ENCODE data around the gene HS6ST1.

The HS6ST1 gene

DNA sequence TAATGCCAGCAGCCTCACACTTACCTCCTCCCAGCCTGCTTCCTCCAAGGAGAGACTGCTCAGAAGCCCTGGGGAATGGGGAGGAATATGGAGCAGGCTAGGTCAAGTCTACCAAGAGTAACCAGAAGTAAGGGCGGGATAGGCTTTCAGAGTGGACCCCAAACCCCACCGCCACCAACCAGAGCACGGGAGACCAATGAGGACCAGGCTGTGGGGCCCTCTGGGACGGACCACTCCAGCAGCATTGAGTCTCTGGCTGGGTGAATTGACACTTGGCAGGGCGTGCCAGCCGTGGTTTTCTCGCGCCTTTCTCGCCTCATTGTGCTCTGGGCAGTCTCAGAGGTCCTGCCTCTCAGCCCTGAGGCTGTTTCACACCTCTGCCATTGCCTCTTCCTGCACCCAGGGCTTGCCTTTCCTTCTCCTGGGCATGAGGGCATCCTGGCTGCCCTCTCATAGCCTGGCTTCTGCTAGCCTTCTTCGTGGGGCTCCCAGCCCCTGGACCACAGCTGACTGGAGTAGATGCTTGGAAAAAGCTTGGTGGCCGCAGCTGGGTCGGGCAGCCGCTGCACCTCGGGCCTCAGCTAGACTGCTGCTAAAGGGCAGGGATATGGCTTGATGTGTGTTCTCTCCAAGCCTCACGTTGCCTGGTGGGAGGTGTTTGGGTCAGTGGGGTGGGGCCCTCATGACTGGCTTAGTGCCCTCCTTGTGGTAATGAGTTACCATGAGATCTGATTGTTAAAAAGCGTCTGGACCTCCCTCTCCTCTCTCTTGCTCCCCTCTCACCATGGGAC is 40.5 kb upstream of the HS6ST1 start:
- Mint-ChIP-seq H3K27me3 (peaks cover 48% of the 10 kb centered on the region), H3K36me3 (ENCODE audit: insufficient read depth) (no peaks in the 10 kb centered on the region), H3K4me3 (no peak overlapping the region), H3K4me1 (peaks cover 5% of the 10 kb centered on the region), H3K9me3 (no peaks in the 10 kb centered on the region), H3K27ac (ENCODE audit: low read depth) (no peak overlapping the region)
- DNase-seq (ENCODE audit: low spot score in 2 of 2): no peak
- no peak for ATAC-seq (replicated peaks; ENCODE audit: extremely low read depth, poor library complexity, severe bottlenecking)

GRCh38 chr2:128357506-128358370 is 39.1 kb upstream of the HS6ST1 start:
- Mint-ChIP-seq H3K27ac (ENCODE audit: low read depth) (no peak overlapping the region), H3K4me3 (no peak overlapping the region)

GRCh38 chr2:128356127-128356526 is 37.5 kb upstream of the HS6ST1 start:
- H3K36me3 Mint-ChIP-seq (ENCODE audit: insufficient read depth): no peaks in the 10 kb centered on the region
- peaks cover 21% of the 10 kb centered on the region for H3K27me3 Mint-ChIP-seq

More at GRCh38 chr2:128357506-128358370, 39.1 kb upstream of the HS6ST1 start:
- Mint-ChIP-seq H3K27me3 (peaks cover 37% of the 10 kb centered on the region), H3K4me1 (peaks cover 5% of the 10 kb centered on the region), H3K36me3 (ENCODE audit: insufficient read depth) (no peaks in the 10 kb centered on the region), H3K9me3 (no peaks in the 10 kb centered on the region)
- ATAC-seq (replicated peaks; ENCODE audit: extremely low read depth, poor library complexity, severe bottlenecking): no peak
- DNase-seq (ENCODE audit: low spot score in 2 of 2): no peak

DNA sequence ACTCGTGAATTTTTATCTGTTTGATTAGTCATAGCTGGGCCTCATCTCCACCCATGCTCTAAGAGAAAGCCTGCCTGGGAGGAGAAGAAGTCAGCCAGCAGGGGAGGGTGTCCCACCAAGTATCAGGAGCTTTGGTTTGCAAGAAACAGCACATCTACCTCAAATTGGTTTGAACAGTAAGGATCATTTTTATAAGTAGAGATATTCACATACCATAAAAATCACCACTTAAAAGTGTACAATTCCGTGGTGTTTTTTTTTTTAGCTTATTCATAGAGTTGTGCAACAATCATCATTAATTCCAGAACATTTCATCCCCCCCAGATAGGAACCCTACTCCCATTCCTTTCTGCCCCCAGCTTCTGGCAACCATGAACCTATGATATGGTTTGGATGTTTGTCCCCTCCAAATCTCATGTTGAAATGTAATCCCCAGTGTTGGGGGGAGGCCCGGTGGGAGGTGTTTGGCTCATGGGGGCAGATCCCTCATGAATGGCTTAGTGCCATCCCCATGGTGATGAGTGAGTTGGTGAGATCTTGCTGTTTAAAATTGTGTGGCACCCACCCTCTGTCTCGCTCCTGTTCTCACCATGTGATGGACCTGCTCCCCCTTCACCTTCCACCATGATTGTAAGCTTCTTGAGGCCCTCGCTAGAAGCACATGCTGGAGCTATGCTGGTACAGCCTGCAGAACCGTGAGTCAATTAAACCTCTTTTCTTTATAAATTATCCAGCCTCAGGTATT is 36.2 kb upstream of the HS6ST1 start:
- no peaks in the 10 kb centered on the region for H3K9me3 Mint-ChIP-seq
- H3K27ac Mint-ChIP-seq (ENCODE audit: low read depth): no peak overlapping the region
- H3K27me3 Mint-ChIP-seq: peaks cover 14% of the 10 kb centered on the region
- DNase-seq (ENCODE audit: low spot score in 2 of 2) (no peak), ATAC-seq (replicated peaks; ENCODE audit: extremely low read depth, poor library complexity, severe bottlenecking) (no peak)
- no peak overlapping the region for H3K4me3 Mint-ChIP-seq
- H3K4me1 Mint-ChIP-seq: peaks cover under 1% of the 10 kb centered on the region
- H3K36me3 Mint-ChIP-seq (ENCODE audit: insufficient read depth): no peaks in the 10 kb centered on the region

More at GRCh38 chr2:128356127-128356526, 37.5 kb upstream of the HS6ST1 start:
- no peak overlapping the region for H3K4me3 Mint-ChIP-seq
- H3K27ac Mint-ChIP-seq (ENCODE audit: low read depth): no peak overlapping the region
- ATAC-seq (replicated peaks; ENCODE audit: extremely low read depth, poor library complexity, severe bottlenecking) (no peak), DNase-seq (ENCODE audit: low spot score in 2 of 2) (no peak)
- H3K9me3 Mint-ChIP-seq: no peaks in the 10 kb centered on the region
- H3K4me1 Mint-ChIP-seq: peaks cover 5% of the 10 kb centered on the region

DNA sequence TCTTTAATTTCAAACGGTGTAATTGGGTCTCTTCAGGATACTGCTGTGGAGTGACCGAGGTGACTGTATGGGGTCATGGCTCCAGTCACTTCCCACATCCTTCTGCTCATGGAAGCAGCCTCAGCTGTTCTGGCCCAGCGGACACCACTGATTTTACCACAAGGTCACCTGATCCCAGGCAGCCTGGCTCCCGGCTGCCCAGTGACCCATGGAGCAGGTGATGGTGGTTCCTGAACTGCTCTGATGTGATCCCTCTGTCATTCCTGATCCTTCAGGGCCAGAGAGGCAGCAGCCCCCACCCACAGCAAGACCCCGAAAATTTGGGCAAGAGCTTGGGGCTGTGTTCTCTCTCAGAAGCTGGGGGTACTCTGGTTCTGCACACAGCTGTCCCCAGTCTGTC is 35.5 kb upstream of the HS6ST1 start:
- Mint-ChIP-seq H3K36me3 (ENCODE audit: insufficient read depth) (no peaks in the 10 kb centered on the region), H3K27me3 (peaks cover 14% of the 10 kb centered on the region), H3K4me1 (no peaks in the 10 kb centered on the region), H3K9me3 (no peaks in the 10 kb centered on the region), H3K4me3 (no peak overlapping the region), H3K27ac (ENCODE audit: low read depth) (no peak overlapping the region)
- DNase-seq (ENCODE audit: low spot score in 2 of 2) (no peak), ATAC-seq (replicated peaks; ENCODE audit: extremely low read depth, poor library complexity, severe bottlenecking) (no peak)

DNA sequence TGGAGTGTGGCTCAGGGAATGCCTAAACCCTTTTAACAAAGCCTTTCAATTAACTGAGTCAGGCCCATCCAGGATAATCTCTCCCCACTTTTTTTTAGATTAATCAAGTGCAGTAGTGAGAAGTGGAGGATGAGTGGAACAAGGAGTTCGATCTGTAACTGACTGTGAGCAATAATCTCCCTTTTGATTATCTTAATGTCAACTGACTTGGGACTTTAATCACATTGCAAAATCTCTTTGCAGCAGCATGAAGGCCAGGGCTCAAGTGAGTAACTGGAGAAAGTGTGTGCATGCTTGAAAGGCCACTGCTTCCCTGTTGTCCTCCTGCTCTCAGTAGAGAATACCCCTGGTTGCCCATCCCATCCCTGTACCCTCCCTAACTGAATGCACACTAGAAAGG is 32.1 kb upstream of the HS6ST1 start:
- no peak for ATAC-seq (replicated peaks; ENCODE audit: extremely low read depth, poor library complexity, severe bottlenecking)
- peaks cover 39% of the 10 kb centered on the region for H3K27me3 Mint-ChIP-seq
- H3K9me3 Mint-ChIP-seq: no peaks in the 10 kb centered on the region
- no peak overlapping the region for H3K27ac Mint-ChIP-seq (ENCODE audit: low read depth)
- DNase-seq (ENCODE audit: low spot score in 2 of 2): no peak
- no peaks in the 10 kb centered on the region for H3K36me3 Mint-ChIP-seq (ENCODE audit: insufficient read depth)
- H3K4me3 Mint-ChIP-seq: no peak overlapping the region
- H3K4me1 Mint-ChIP-seq: no peaks in the 10 kb centered on the region

DNA sequence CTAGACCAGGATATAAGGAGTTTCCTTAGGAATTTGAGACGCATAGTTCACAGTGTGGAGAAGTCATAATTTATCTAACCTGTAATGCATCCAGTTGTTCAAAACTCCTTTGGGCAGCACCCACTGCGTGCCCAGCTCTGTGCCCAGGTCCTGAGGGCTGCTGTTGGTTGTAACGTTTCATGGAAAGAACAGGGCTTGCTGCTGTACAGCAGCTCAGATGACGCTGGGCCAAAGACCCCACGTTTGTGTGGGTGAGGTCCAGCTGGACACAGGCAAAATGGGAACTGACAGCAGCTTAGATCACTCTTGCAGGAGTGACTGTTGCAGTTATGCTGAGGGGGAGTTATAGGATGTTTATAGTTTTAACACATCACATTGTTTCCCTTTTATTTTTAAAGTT is 30.0 kb upstream of the HS6ST1 start:
- ATAC-seq (replicated peaks; ENCODE audit: extremely low read depth, poor library complexity, severe bottlenecking): no peak
- H3K36me3 Mint-ChIP-seq (ENCODE audit: insufficient read depth): no peaks in the 10 kb centered on the region
- no peak overlapping the region for H3K27ac Mint-ChIP-seq (ENCODE audit: low read depth)
- H3K9me3 Mint-ChIP-seq: no peaks in the 10 kb centered on the region
- H3K4me3 Mint-ChIP-seq: no peak overlapping the region
- no peaks in the 10 kb centered on the region for H3K4me1 Mint-ChIP-seq
- H3K27me3 Mint-ChIP-seq: peaks cover 39% of the 10 kb centered on the region
- DNase-seq (ENCODE audit: low spot score in 2 of 2): no peak

DNA sequence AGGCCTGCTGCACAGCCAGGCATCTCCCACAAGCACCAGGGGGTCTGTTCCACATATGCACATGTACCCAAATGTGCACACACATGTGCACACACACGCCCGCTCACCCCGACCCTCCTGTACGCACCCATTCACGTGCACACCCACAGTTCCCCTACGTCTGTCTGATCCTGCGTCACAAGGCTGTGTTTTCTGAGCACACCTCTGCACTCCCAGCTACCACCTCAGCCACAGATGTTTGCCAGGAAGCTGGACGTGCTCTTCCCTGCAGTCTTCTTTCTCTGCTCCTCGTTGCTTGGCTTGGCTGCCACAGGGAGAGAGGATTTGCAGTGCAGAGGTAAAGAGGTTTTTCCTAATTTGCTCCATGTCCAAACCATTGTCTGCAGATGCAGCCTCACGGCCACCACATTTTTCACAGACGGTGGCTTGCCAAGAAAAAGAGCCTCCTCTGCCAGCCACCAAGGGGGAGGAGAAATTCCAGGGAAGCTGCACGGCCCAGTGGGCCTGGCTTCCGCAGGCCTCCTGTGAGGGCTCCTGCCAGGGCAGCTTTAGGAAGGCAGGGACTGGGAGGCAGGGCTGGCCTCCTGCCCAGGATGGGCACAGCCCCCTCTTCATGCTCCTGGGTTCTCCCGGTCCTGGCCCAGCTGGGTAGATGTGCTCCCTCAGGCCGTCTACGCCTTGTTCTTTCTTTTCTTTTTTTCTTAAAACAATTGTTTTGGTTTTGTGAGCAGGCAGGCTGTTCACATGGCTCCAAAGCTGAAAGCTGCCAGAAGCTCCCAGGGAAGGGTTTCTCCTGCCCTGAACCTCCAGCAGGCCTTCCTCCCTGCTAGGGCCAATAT is 29.3 kb upstream of the HS6ST1 start:
- no peaks in the 10 kb centered on the region for H3K9me3 Mint-ChIP-seq
- H3K27me3 Mint-ChIP-seq: peaks cover 39% of the 10 kb centered on the region
- H3K27ac Mint-ChIP-seq (ENCODE audit: low read depth): no peak overlapping the region
- ATAC-seq (replicated peaks; ENCODE audit: extremely low read depth, poor library complexity, severe bottlenecking) (no peak), DNase-seq (ENCODE audit: low spot score in 2 of 2) (no peak)
- H3K4me1 Mint-ChIP-seq: no peaks in the 10 kb centered on the region
- no peaks in the 10 kb centered on the region for H3K36me3 Mint-ChIP-seq (ENCODE audit: insufficient read depth)
- H3K4me3 Mint-ChIP-seq: no peak overlapping the region

DNA sequence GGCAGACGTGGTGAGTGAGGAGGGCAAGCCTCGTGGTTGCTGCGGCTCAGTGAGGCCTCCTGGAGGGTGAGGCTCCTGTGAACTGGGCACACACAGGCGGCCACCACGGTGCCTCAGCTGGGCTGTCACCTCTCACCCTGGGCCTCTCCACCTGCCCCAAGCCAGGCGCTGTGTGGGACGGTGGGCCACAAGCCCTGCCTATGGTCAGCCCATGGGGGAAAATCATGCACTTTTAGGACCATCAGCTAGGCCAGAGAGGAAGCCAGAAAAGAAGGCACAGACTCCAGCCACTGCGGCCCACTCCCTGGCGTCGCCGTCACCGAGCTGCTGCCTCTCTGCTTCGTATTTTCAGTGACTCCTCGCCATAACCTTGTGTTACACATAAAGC is 28.5 kb upstream of the HS6ST1 start:
- DNase-seq (ENCODE audit: low spot score in 2 of 2): no peak
- Mint-ChIP-seq H3K27ac (ENCODE audit: low read depth) (no peak overlapping the region), H3K4me3 (no peak overlapping the region), H3K36me3 (ENCODE audit: insufficient read depth) (no peaks in the 10 kb centered on the region), H3K4me1 (no peaks in the 10 kb centered on the region), H3K9me3 (no peaks in the 10 kb centered on the region), H3K27me3 (peaks cover 39% of the 10 kb centered on the region)
- no peak for ATAC-seq (replicated peaks; ENCODE audit: extremely low read depth, poor library complexity, severe bottlenecking)

- H3K36me3 Mint-ChIP-seq (ENCODE audit: insufficient read depth): no peaks in the 10 kb centered on the region
- DNase-seq (ENCODE audit: low spot score in 2 of 2): no peak
- H3K9me3 Mint-ChIP-seq: peaks cover 4% of the 10 kb centered on the region
- H3K27me3 Mint-ChIP-seq: peaks cover 39% of the 10 kb centered on the region
- ATAC-seq (replicated peaks; ENCODE audit: extremely low read depth, poor library complexity, severe bottlenecking): no peak
- H3K4me1 Mint-ChIP-seq: no peaks in the 10 kb centered on the region
- no peak overlapping the region for H3K4me3 Mint-ChIP-seq
- H3K27ac Mint-ChIP-seq (ENCODE audit: low read depth): no peak overlapping the region
Measured at GRCh38 chr2:128346291-128347170, 27.9 kb upstream of the HS6ST1 start.

GRCh38 chr2:128345436-128346165 is 26.9 kb upstream of the HS6ST1 start:
- Mint-ChIP-seq H3K4me1 (no peaks in the 10 kb centered on the region), H3K4me3 (no peak overlapping the region), H3K27ac (ENCODE audit: low read depth) (no peak overlapping the region), H3K27me3 (peaks cover 39% of the 10 kb centered on the region), H3K36me3 (ENCODE audit: insufficient read depth) (peaks cover 3% of the 10 kb centered on the region), H3K9me3 (peaks cover 4% of the 10 kb centered on the region)
- DNase-seq (ENCODE audit: low spot score in 2 of 2) (no peak), ATAC-seq (replicated peaks; ENCODE audit: extremely low read depth, poor library complexity, severe bottlenecking) (no peak)

Data from central memory CD8-positive, alpha-beta T cell (primary cell).